ENCODE measurements around the gene IGFL1. TPM values are rescaled to one million over a fixed set of nuclear protein-coding genes. Genes with fewer than 3 reads are reported as not detected.
"Not testable (repeated sequence)": the region's sequence is repeated elsewhere in the genome, so short reads cannot be mapped to it uniquely, and the experiment has no call there.

IGFL1 gene
- total and polyA plus RNA-seq, 10 of the 15 experiments (the other 5 are each of a cell fraction or from before 2014, with no cell fraction given), result not detected

- H4K20me1 ChIP-seq (ENCODE audit: control insufficient read depth, insufficient read depth), result no peaks in the 10 kb centered on the region
- no peaks in the 10 kb centered on the region for H3K9me3 ChIP-seq (replicated peaks; ENCODE audit: control insufficient read depth, insufficient read depth, low read length)
- in situ Hi-C loops (cut with MboI), result no loop called here
- peaks cover 0 to 2% of the 10 kb centered on the region in 2 experiments; a peak in 1 of 4 replicates for H3K27me3 ChIP-seq (replicated peaks in 1 of 2; ENCODE audit: control insufficient read depth in 2 of 2, insufficient read depth in 2 of 2, low read length in 1 of 2)
- H3K36me3 ChIP-seq (ENCODE audit: control insufficient read depth in 2 of 2, insufficient read depth in 2 of 2, low read length in 1 of 2), result no peaks in the 10 kb centered on the region
- no peak for DNase-seq (ENCODE audit: low read depth, low spot score)
- BruUV-seq (replicated peaks), result no TSS peak
- CTCF ChIA-PET, result interaction anchor here (1.1 kb wide), 1 partner anchor 18 kb away, joined by 3 read pairs; no protein-coding TSS in a partner anchor
- no peak overlapping the region for H2AFZ ChIP-seq (ENCODE audit: control insufficient read depth, low read depth, low read length)
- WGBS (ENCODE audit: insufficient coverage, insufficient replicate concordance, low lambda C conversion rate, missing lambda C conversion rate), result 51% methylated on average over 20 of the region's 20 CpGs
- no peak overlapping the region for H3K9ac ChIP-seq (ENCODE audit: control insufficient read depth, insufficient read depth, low read length)
- H3K4me3 ChIP-seq, result no peak overlapping the region
- intact Hi-C loops (cut with micrococcal nuclease; ENCODE audit: unreplicated experiment), result no loop called here
- H3K27ac ChIP-seq (ENCODE audit: control insufficient read depth, insufficient read depth), result no peak overlapping the region
- H3K79me2 ChIP-seq (ENCODE audit: control insufficient read depth, insufficient read depth, low read length), result no peaks in the 10 kb centered on the region
- no peak overlapping the region for H3K4me2 ChIP-seq (ENCODE audit: control insufficient read depth, insufficient read depth)
- FAIRE-seq, result no peak
- H3K4me1 ChIP-seq (ENCODE audit: control insufficient read depth, insufficient read depth, low read length), result no peaks in the 10 kb centered on the region
- ATAC-seq, result no peak
- SMC1A ChIA-PET (ENCODE audit: uncharacterized antibody, unreplicated experiment), result no interaction called here
- POLR2A ChIA-PET, result no interaction called here
- TF ChIP-seq GABPA (IDR thresholded peaks at IDR 0.05; ENCODE audit: low read depth) (no peak), CEBPB (IDR thresholded peaks at IDR 0.05; ENCODE audit: borderline replicate concordance in 1 of 2, low read depth in 2 of 2, low read length in 2 of 2) (no peak), MYC (IDR thresholded peaks at IDR 0.05; ENCODE audit: insufficient read depth, insufficient read length, insufficient replicate concordance, low read length, severe bottlenecking) (no peak), SREBF2 (IDR thresholded peaks at IDR 0.05; ENCODE audit: low read length) (no peak), EP300 (IDR thresholded peaks at IDR 0.05; ENCODE audit: borderline replicate concordance in 1 of 2, control insufficient read depth in 1 of 2, low read depth in 2 of 2, low read length in 2 of 2) (no peak), PBX3 (IDR thresholded peaks at IDR 0.05; ENCODE audit: insufficient replicate concordance, low read depth, low read length) (no peak), ZBTB40 (IDR thresholded peaks at IDR 0.05; ENCODE audit: borderline replicate concordance) (no peak)
- RAD21 ChIA-PET (ENCODE audit: unreplicated experiment), result no interaction called here
These were observed 3.5 kb downstream of the IGFL1 start for GRCh38 chr19:46232938-46233621.

GRCh38 chr19:46233871-46234270 is 4.3 kb downstream of the IGFL1 start:
- H3K9ac ChIP-seq (ENCODE audit: control insufficient read depth, insufficient read depth, low read length); H3K27ac ChIP-seq (ENCODE audit: control insufficient read depth, insufficient read depth); SMC1A ChIA-PET (ENCODE audit: uncharacterized antibody, unreplicated experiment); H2AFZ ChIP-seq (ENCODE audit: control insufficient read depth, low read depth, low read length); RAD21 ChIA-PET (ENCODE audit: unreplicated experiment); BruUV-seq (replicated peaks); intact Hi-C loops (cut with micrococcal nuclease; ENCODE audit: unreplicated experiment); H3K9me3 ChIP-seq (replicated peaks; ENCODE audit: control insufficient read depth, insufficient read depth, low read length); H4K20me1 ChIP-seq (ENCODE audit: control insufficient read depth, insufficient read depth); H3K27me3 ChIP-seq (replicated peaks in 1 of 2; ENCODE audit: control insufficient read depth in 2 of 2, insufficient read depth in 2 of 2, low read length in 1 of 2); H3K4me2 ChIP-seq (ENCODE audit: control insufficient read depth, insufficient read depth); ATAC-seq; H3K4me3 ChIP-seq; H3K79me2 ChIP-seq (ENCODE audit: control insufficient read depth, insufficient read depth, low read length); H3K4me1 ChIP-seq (ENCODE audit: control insufficient read depth, insufficient read depth, low read length); H3K36me3 ChIP-seq (ENCODE audit: control insufficient read depth in 2 of 2, insufficient read depth in 2 of 2, low read length in 1 of 2); FAIRE-seq; POLR2A ChIA-PET; DNase-seq (ENCODE audit: low read depth, low spot score); in situ Hi-C loops (cut with MboI): not testable (repeated sequence)
- WGBS (ENCODE audit: insufficient coverage, insufficient replicate concordance, low lambda C conversion rate, missing lambda C conversion rate), result 30% methylated on average over 3 of the region's 4 CpGs
- CTCF ChIA-PET, result interaction anchor here (1.1 kb wide), 1 partner anchor 19 kb away, joined by 3 read pairs; no protein-coding TSS in a partner anchor

Measured in GM12878 (cell line).